ENCODE measurements around the gene WDR11.

WDR11 gene, protein sequence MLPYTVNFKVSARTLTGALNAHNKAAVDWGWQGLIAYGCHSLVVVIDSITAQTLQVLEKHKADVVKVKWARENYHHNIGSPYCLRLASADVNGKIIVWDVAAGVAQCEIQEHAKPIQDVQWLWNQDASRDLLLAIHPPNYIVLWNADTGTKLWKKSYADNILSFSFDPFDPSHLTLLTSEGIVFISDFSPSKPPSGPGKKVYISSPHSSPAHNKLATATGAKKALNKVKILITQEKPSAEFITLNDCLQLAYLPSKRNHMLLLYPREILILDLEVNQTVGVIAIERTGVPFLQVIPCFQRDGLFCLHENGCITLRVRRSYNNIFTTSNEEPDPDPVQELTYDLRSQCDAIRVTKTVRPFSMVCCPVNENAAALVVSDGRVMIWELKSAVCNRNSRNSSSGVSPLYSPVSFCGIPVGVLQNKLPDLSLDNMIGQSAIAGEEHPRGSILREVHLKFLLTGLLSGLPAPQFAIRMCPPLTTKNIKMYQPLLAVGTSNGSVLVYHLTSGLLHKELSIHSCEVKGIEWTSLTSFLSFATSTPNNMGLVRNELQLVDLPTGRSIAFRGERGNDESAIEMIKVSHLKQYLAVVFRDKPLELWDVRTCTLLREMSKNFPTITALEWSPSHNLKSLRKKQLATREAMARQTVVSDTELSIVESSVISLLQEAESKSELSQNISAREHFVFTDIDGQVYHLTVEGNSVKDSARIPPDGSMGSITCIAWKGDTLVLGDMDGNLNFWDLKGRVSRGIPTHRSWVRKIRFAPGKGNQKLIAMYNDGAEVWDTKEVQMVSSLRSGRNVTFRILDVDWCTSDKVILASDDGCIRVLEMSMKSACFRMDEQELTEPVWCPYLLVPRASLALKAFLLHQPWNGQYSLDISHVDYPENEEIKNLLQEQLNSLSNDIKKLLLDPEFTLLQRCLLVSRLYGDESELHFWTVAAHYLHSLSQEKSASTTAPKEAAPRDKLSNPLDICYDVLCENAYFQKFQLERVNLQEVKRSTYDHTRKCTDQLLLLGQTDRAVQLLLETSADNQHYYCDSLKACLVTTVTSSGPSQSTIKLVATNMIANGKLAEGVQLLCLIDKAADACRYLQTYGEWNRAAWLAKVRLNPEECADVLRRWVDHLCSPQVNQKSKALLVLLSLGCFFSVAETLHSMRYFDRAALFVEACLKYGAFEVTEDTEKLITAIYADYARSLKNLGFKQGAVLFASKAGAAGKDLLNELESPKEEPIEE

DNA sequence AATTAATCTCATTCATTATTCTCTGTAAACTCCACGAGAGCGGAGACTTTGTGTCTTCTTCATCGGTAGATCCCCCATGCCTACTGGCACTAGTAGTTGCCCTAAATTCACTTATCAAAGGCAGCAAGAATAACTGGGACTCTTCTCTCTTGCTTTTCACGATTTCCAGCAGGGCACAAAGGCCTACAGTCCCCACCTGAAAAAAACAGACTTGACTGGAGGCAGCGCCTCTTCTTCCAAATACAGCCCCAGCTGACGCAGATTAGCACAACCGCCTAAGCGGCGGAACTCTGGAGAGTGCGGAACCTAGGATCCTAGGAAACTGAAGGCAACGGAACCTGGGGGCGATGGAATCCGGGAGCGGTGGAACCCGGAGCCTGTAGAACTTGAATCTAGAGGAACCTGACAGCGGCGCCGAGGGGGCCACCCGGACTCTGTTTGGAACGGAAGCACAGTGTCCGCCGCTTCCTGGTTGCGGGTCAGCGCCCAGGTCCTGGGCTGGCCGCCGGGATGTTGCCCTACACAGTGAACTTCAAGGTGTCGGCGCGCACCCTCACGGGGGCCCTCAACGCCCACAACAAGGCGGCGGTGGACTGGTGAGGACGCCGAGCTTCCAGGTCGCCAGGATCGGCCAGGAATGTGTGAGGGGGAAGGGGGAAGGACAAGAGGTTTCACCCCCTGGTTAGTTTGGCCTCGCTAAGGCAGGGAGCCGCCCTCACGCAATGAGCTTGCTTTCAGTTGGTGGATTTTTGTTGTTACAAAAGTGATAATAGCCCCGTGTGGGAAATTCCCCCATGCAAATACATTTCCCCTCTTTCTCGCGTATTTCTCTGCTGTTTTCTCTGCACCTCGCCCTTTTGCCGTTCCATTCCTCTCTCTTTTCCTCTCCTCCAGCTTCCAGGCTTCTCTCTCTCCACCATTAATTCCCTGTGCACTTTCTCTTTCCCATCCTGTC is at the start of gene WDR11:
Gene WDR11, plus strand, starts transcription at position 452 of the 955 bp plus-strand sequence. Its CDS starts 59 bp downstream, at position 511.
- DNase-seq: peak; percentile 81 to 85

DNA sequence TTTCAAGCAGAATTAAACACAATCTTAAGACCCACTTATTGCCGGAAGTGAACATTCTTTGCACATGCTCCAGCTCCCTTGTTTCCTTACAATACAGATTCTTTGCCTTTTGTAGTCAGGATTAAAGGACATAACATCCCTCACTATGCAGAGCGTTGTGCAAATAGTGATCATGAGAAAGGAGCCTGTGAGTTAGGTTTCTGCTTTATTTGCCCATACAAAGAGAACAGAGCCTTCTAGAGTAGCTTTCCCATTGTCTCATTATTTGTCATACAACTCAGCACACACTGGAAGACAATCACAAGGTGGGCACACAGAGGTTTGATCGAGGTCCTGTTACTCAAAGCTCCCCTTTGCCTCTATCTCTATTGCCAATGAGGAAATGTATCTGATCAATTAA is 48.2 kb upstream of the WDR11 start:
- peak; percentile 0 to 11 for DNase-seq

DNA sequence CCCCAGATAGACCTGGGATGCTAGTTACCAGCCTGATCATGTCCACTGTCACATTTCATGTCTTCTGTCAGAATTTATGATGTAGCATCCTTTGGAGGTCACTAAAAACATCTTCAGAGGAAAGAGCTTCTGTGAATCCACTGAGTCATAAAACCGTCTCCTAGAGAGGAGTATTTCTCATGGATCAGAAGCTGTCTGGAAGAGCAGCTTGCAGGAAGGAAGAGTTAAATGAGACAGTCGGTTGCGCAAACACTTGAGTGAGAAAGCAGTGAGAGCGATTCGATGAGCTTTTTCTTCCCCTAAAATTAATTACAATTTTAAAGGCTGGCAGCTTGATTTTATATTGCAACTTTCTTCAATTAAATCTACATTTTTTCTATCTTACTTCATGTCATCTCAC is 47.2 kb upstream of the WDR11 start:
- DNase-seq: no peak

DNA sequence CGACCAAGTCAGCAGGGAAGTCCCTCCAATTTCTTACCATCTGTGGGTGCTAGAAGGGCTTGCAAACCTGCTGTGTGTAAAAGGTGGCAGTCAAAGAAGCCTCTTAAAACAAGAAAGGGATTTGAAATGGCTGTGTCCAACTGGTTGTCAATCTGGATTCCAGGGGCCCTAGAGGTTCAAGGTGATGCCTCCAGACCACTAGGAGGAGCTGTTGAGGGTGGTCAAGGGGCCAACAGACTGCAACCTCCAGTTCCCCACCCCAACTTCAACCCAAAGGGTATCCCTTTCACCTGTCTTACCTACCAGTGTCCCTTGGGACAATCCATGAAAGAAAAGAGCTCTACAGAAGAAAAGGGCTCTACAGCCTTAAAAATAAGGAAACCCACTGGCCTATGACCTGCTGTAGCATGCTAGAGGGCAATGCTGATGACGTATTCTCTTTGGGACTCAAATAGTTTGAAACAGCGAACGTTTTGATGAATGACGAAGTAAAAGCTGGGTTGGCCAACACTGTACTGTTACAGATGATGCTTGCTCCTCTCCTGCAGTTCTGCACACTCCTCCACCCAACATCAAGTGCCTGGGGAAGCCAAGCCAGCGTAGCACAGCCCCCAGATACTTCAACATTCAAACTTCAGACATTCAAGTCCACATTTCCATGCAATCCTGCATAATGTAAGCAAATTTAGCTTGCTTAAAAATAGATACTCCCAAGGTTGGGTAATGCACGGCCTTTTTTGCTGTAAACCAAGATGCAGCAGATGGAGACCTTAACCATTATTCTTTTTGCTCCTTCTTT is 45.9 kb upstream of the WDR11 start:
- no peak for DNase-seq

DNA sequence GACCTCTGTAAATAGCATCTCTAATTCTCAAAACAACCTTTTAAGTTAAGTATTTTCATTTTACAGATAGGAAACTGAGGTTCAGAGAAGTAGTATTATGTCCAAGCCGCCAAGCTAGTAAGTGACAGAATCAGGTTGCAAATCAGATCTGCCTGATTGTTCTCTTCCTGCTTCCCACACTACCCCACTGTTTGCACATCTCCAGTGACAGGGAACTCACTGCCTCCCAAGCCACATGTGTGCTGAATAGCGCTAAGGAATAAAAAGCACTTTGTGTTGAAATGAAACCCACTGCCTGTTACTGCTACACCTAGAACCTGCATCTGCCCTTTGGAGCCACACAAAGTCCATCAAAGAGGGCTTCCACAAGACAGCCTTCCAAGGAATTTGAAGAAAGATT is 45.1 kb upstream of the WDR11 start:
- DNase-seq: no peak

DNA sequence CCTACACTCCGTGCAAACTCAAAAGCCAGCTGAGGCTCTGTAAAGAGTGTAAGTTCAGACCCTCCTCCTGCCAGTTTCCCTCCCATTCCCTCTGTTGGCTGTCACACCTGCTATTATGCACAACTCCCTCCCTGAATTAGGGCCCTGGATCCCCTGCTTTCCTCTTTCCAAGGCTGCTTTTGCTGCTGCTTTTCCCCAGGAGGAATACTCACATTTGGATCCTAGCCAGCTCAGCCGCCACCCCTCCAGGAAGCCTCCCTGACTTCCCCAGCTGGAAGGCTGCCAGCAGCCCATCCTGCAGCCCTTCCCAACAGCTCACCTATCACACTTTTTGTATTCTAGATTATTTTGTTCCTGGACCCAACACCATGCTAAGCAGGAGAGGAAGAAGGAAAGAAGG is 40.9 kb upstream of the WDR11 start:
- DNase-seq: peak in 1 of 2 experiments; percentile 1

DNA sequence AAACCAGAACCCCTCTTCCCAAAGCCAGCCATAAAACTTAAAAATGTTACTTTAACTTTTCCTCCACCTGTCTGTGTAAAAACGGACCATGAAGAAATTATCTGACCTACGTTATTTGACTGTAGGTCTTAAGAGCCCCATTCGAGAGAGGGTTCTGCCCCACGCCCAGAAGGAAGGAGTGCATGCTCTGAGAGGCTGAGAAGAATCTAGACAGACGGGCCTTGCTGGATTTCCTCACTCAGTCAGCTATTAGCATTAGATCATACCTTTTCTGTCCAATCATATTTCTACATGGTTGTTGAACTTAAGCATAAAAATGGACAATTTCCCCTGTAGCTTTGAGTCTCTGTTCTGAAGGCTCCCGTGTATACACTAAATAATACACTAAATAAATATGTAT is 38.1 kb upstream of the WDR11 start:
- DNase-seq: no peak

DNA sequence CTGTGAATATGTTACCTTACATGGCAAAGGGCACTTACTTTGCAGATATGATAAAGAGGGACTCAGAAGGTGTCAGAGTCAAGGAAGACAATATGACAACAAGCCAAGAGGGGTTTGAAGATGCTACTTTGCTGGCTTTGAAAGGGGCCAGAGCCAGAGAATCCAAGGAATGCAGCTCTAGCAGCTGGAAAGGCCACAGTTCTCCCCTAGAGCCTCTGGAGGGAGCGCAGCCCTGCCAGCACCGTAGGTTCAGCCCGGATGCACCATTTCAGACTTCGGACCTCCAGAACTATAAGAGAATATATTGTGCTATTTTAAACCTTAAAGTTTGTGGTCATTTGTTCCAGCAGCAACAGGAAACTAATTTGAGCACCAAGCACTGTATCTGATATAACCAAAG is 32.9 kb upstream of the WDR11 start:
- no peak for DNase-seq

DNA sequence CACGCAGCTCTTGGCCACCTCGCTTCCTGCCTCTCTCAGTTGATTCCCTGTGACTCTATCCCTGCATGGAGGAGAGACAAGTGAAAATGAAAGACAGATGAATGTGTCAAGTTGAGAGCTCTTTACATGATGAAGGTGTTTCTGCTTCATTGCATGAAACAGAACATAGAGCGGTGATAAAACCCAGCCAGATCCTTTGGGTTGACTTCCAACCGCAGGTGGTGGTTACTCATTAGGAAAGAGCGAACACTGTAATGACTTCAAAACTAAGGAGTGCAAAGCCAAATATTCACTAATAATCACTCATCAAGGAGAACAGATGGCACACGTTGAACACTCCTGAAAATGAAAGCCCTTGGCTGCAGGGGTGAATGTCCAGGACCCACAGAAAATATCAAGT is 31.8 kb upstream of the WDR11 start:
- DNase-seq: no peak

DNA sequence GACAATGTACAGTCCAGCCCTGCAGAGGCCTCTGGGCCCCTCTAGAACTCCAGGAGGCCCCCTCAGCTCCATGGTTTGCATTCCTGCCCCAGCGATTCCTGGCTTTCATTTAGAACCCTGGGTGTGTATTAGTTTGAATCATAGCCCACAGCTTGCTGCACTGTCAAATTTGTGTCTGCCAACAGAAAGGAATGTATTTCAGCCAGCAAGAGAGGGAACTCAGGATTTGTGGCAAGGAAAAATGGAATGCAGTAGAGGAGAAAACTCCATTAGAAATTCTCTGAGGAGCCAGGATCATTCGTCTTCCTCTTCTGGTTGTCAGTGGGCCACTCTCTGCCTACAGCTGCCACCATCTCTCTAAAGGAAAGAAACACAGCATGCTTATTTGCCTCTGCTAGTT is 27.9 kb upstream of the WDR11 start:
- DNase-seq: no peak

DNA sequence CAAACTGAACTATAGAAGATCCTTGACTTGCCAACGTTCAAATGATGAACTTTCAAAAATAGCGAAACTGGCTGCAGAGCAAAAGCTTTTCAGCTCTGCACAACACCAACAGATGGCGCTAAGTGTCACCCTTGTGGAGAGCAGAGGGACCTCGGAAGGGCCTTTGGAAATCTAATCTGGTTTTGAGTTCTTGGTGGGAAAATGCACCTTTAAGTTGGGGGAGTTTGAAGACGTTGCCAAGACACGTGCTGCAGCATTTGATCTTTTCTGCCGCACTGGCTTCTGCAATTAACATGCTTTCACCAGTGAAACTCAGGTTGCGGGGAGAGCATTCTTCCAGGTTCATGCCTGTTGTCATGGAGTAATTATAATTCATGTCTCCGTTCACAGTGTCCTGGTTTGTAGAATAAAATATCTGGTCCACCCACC is 26.3 kb upstream of the WDR11 start:
- DNase-seq: peak in 1 of 2 experiments; percentile 12

DNA sequence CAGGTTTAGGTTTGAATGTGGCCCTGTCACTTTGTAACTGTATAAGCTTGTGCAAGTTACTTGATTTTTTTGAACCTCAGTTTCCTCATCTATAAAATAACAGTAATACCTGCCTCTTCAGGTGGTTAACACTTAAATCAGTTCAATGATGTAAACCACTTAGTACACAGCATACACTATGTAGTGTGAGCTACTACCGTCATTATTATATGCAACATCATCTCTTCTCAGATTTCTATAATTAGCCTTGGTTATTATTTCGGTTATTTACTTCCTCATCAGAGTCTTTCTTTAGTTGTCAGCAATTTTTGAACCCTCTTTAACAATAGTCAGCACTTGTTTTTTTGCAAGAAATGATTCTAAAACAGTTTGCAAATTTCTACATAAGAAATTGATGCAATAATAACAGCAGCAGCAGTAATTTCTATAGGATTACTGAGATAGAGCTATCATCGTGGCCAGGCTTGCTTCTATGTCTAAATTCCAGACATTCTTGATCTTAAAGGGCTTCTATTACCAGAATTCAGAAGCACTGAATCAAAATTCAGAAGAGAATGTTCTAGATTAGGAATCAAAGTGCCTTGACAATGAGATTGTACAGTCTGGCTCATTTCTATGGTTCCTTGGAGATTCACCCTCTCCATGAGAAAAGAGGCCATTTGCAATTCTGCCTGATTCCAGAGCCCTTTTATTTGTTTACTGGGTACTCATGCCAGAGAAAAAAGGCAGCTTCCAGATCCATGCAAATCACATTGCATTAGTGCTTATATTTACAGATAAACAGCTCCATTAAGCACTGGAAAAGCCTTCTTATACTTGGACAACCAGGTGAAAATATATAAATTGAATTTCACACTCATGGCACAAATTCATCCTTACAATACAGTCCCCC is 25.0 kb upstream of the WDR11 start:
- no peak for DNase-seq

DNA sequence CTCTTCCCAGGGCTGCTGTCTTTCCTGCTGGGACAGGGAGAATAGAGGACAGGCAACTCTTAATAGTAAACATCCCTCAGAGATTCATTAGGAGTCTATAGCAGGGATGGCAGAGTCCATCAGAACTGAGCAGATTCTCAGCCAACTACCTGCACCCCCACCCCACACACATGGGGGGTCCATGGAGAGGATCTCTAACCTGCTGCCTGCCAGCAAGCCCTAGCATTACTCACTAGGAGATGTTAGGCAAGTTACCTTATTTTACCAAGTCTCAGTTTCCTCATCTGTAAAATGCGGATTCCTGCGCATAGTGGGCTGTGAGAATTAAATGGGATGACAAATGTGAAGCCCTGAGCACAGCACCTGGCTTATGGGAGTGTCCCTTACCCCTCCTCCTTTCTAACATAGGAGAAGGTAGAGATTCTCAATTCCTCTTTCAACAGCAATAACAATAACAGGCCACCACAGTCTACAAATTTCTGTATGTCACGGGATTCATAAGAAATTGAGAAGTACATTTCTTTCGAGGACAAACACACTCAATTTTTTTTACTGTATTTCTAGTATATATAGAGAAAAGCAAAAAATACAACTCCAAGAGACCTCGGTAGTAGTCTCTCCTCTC is 23.8 kb upstream of the WDR11 start:
- DNase-seq: no peak

DNA sequence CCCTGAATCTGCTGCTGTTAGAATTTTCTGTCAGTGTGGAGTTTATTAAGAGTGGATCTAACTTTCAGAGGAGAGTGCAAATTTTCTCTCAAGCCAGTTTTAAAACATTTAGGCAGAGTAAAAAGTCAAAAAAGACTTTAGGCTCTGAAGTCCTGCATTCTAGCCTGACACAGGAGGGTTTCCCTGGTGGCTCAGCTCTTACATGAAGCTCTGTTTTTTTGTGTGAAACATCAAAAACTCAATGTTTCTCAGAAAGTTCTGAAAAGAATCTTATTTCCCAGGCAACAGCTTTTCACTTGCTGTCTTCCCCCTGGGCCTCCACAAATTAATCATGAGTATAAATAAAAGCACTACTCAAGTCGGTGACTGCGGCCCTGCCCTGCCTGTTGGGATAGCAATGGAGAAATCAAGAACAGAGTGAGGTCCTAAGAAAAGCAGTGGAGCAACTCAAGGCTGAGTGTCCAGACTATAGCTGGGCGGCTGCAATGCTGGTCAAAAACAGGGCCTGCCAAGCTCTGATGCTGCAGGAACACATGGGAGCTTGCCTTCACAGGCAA is 22.3 kb upstream of the WDR11 start:
- no peak for DNase-seq

DNA sequence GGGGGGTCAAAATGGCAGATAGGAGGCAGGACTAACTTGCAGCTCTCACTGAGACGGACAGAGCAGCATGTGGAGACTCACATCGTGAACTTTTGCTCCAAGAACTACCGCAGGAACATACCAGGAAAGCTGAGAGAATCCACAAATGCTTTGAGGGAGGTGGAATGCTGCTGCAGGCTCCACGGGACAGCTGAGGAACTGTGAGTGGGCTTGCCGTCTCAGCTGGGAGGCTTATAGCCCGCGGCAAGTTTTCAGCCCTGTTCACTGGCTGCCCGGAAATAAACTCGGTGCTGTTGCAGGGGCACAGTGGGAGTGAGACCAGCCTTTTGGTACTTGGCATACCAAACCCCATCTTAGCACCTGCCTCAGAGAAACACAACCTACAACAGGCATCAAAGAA is 19.1 kb upstream of the WDR11 start:
- no peak for DNase-seq

DNA sequence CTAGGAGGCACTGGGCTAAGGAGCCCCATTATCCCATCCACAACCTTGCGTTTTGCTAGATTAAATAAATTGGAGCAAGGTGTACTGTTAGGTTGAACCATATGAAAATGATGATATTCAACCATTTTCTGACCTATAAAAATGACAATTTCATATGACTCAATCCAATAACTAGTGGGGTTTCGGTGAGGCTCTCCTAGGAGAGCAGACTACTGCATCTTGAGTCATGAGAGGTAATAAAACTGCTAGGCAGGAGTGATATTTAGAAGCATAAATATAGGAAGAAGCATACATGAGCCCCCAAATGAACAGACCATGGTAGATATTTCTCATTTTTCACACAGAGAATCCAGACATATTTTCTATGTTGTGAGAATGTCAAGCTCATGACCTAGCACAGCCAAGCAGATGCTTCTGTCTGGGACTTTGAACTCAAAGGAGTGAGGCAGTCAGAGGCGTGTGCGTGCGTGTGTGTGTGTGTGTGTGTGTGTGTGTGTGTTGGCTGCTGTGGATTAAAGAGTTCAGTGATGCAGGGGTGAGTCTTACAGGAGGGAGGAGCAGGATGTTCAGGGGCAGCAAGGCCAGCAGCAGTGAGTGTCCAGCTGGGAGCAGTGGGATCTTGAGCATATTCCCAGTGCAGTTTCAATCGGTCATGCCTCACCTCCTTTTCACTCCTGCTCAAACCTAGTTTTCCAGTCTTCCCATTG is 17.8 kb upstream of the WDR11 start:
- no peak for DNase-seq

DNA sequence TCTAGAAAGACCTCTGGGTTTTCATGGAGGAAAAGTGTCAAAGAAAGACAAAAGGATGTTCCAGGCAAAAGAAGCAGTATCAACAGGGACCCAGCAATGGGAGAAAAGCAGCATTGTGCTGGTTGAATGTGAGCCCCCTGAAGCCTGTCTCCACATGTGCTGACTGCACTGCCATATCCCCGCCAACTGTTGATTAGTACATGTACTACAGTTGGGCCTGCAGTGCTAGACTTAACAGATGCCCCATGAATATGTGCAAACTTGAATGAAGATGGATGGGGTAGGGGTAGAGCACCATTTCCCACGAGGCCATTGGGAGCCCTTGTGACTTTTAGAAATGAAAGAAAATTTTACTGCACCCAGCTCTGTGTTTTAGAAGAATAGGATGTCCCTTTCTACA is 15.6 kb upstream of the WDR11 start:
- no peak for DNase-seq

DNA sequence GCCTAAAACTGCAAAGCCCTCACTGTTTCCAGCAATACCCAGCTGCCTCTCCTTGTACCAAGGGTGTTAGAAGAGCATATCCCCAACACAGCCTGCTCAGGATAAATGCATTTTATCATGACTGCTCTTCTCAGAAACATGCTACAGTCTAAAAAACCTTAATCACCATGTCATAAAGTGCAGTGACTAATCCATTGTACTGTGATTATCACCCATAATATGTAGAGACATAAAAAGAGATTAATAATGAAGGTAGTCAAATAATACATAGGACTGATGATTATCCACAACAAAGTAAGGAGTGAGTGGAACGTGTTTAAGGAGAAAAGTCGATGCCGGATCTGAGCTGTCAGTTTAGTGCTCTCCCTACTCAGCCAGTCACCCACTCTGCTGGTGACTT is 12.2 kb upstream of the WDR11 start:
- no peak for DNase-seq
